Hematopoietic multipotent progenitor cell (in vitro differentiated cells): ENCODE results near the gene NT5C1A. TPM values are rescaled to one million over a fixed set of nuclear protein-coding genes. Genes with fewer than 3 reads are reported as not detected.

Experiments
- DNase-seq, 3 donors: peaks; one replicate each; pipeline ENCODE4 v3.0.0-alpha.2; 2011 to 2015; ENCODE audit warnings: low read depth in 2 of 3, low spot score in 2 of 3
- total RNA-seq: library from RNA; depleted of rRNA; stranded (reverse); fragments of >200 nt; gene quantifications from one replicate; pipeline ENCODE4 v1.2.3, GENCODE V29; 2012

The NT5C1A gene
- total RNA-seq: not detected

- peak in 1 of 3 donors; percentile 27 for DNase-seq
These were observed at the start of gene NT5C1A for GRCh38 chr1:39671793-39672550. NT5C1A (minus strand) TSS chr1:39672107; CDS start chr1:39672038, 69 bp downstream.

GRCh38 chr1:39721664-39722063, 49.8 kb upstream of the NT5C1A start:
- DNase-seq: no peak

- peak; percentile 44 to 85 (median 60) for DNase-seq
These were observed 48.4 kb upstream of the NT5C1A start for GRCh38 chr1:39720094-39720999.

- DNase-seq: no peak
These were observed 45.9 kb upstream of the NT5C1A start for GRCh38 chr1:39717809-39718208.

GRCh38 chr1:39713557-39713956, 41.6 kb upstream of the NT5C1A start:
- no peak for DNase-seq

GRCh38 chr1:39711966-39712340, 40.0 kb upstream of the NT5C1A start:
- DNase-seq: no peak

- DNase-seq: no peak
These were observed 39.4 kb upstream of the NT5C1A start for GRCh38 chr1:39711104-39711965.

GRCh38 chr1:39707506-39707905, 35.6 kb upstream of the NT5C1A start:
- DNase-seq: no peak

- no peak for DNase-seq
These were observed 32.9 kb upstream of the NT5C1A start for GRCh38 chr1:39704757-39705156.

- no peak for DNase-seq
These were observed 29.1 kb upstream of the NT5C1A start for GRCh38 chr1:39701049-39701439.

- DNase-seq: no peak
These were observed 28.4 kb upstream of the NT5C1A start for GRCh38 chr1:39700348-39700747.

GRCh38 chr1:39699419-39699818, 27.5 kb upstream of the NT5C1A start:
- no peak for DNase-seq

- DNase-seq: no peak
These were observed 26.7 kb upstream of the NT5C1A start for GRCh38 chr1:39698568-39698967.

- no peak for DNase-seq
These were observed 24.5 kb upstream of the NT5C1A start for GRCh38 chr1:39696448-39696847.

- no peak for DNase-seq
These were observed 23.1 kb upstream of the NT5C1A start for GRCh38 chr1:39695016-39695415.

GRCh38 chr1:39694026-39694425, 22.1 kb upstream of the NT5C1A start:
- no peak for DNase-seq

- no peak for DNase-seq
These were observed 20.5 kb upstream of the NT5C1A start for GRCh38 chr1:39692152-39693074.

- peak; percentile 78 to 87 (median 84) for DNase-seq
These were observed 19.7 kb upstream of the NT5C1A start, which contains the start of gene HPCAL4 for GRCh38 chr1:39691383-39692151. HPCAL4 (minus strand) TSS chr1:39691433; CDS start chr1:39684603, 6,830 bp downstream.
